ENCODE results near the gene ASTL.

Gene ASTL

GRCh38 chr2:96108541-96109360 lies 29.6 kb downstream of the ASTL start:
- TF ChIP-seq EP300 (IDR thresholded peaks at IDR 0.05; ENCODE audit: borderline replicate concordance) (no peak), MAX (IDR thresholded peaks at IDR 0.05) (no peak)

GRCh38 chr2:96108151-96108540 lies 30.2 kb downstream of the ASTL start:
- TF ChIP-seq TAF1 (IDR thresholded peaks at IDR 0.05; ENCODE audit: low read depth): no peak
- TF ChIP-seq USF1 (IDR thresholded peaks at IDR 0.05): no peak
- TF ChIP-seq CEBPB (IDR thresholded peaks at IDR 0.05): no peak
- TF ChIP-seq NFIC (IDR thresholded peaks at IDR 0.05): no peak
- no peak for TF ChIP-seq TEAD4 (IDR thresholded peaks at IDR 0.05)
- no peak for TF ChIP-seq RAD21 (IDR thresholded peaks at IDR 0.05; ENCODE audit: low read depth)
- no peak for TF ChIP-seq MAX (IDR thresholded peaks at IDR 0.05)
- TF ChIP-seq EP300 (IDR thresholded peaks at IDR 0.05; ENCODE audit: borderline replicate concordance): no peak
- TF ChIP-seq EGR1 (IDR thresholded peaks at IDR 0.05): no peak
- no peak for TF ChIP-seq CREB1 (IDR thresholded peaks at IDR 0.05; ENCODE audit: low read depth)
- no peak for TF ChIP-seq REST (IDR thresholded peaks at IDR 0.05; ENCODE audit: low read depth)
- TF ChIP-seq ZBTB7A (IDR thresholded peaks at IDR 0.05; ENCODE audit: low read depth): no peak
- TF ChIP-seq TCF12 (IDR thresholded peaks at IDR 0.05; ENCODE audit: low read depth): no peak
- no peak for TF ChIP-seq FOXM1 (IDR thresholded peaks at IDR 0.05; ENCODE audit: borderline replicate concordance, low read depth)
- TF ChIP-seq YY1 (IDR thresholded peaks at IDR 0.05; ENCODE audit: low read depth): no peak

- TF ChIP-seq TEAD4 (IDR thresholded peaks at IDR 0.05) (no peak), REST (IDR thresholded peaks at IDR 0.05; ENCODE audit: low read depth) (no peak), NFIC (IDR thresholded peaks at IDR 0.05) (no peak), CEBPB (IDR thresholded peaks at IDR 0.05) (no peak), USF1 (IDR thresholded peaks at IDR 0.05) (no peak), RAD21 (IDR thresholded peaks at IDR 0.05; ENCODE audit: low read depth) (no peak), EP300 (IDR thresholded peaks at IDR 0.05; ENCODE audit: borderline replicate concordance) (no peak)
These were observed 30.6 kb downstream of the ASTL start for GRCh38 chr2:96107708-96108065.

- TF ChIP-seq REST (IDR thresholded peaks at IDR 0.05; ENCODE audit: low read depth) (no peak), CEBPB (IDR thresholded peaks at IDR 0.05) (no peak), TEAD4 (IDR thresholded peaks at IDR 0.05) (no peak), NFIC (IDR thresholded peaks at IDR 0.05) (no peak), RAD21 (IDR thresholded peaks at IDR 0.05; ENCODE audit: low read depth) (no peak), FOXM1 (IDR thresholded peaks at IDR 0.05; ENCODE audit: borderline replicate concordance, low read depth) (no peak), TCF12 (IDR thresholded peaks at IDR 0.05; ENCODE audit: low read depth) (no peak), USF1 (IDR thresholded peaks at IDR 0.05) (no peak), MAX (IDR thresholded peaks at IDR 0.05) (no peak), EP300 (IDR thresholded peaks at IDR 0.05; ENCODE audit: borderline replicate concordance) (no peak)
These were observed 31.2 kb downstream of the ASTL start for GRCh38 chr2:96106991-96107707.
